GM19025 (cell line): ENCODE results near the gene MAPK4.

Source experiments
- ATAC-seq: cut with Tn5 transposase; IDR thresholded peaks from one replicate; pipeline ENCODE4 v1.9.1; 2021; ENCODE audit warnings: mild to moderate bottlenecking, low read depth, moderate library complexity; ENCODE audit not compliant: unreplicated experiment

Gene MAPK4

DNA sequence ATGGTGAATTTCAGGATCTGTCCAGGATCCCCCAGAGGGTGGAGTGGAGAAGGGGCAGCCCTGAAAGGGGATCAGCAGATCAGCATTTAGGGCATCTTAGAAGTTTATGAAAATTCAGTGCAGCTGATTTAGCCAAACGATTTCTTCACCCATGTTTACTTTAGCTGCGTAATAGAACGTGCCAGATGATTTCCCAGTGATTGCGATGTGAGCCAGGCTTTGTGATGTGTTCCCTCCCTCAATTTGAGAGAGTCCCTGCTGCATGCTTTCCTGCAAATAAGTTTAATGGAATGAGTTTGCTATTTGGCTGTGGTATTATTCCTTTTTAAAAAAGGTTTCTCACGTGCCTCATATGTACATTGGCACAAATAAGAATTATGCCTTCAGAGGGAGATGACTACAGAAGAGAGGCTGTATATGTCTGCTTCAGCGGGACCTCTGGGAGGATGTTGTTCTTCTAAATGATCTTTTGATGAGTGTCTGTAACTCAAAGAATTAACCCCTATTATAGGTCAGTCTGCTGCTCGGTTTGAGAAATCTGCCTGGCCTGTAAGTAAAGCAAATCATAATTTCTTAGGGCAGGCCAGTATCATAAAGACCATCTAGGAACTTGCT is 148.1 kb downstream of the MAPK4 start:
- no peak for ATAC-seq

- ATAC-seq, result no peak
Observed at GRCh38 chr18:50709193-50709592, 149.3 kb downstream of the MAPK4 start.

DNA sequence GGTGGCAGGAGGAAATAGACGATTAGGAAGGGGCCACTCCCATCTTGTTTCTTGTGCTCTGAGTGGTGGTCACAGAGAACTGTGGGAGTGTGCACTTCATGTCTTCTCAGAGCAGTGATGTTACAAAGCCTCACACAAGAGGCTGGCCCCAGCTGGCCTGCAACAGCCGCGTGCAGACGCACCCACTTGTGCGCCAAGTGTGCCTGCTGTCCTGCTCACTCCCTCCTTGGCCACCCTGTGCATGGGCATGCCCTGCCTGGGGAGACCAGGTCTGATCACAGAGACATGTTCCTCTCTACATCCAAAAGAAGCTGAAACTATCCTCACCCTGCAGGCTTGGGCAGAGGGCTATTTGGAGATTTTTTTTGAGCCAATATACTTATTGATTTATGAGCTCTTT is 151.5 kb downstream of the MAPK4 start:
- no peak for ATAC-seq

GRCh38 chr18:50715919-50716318 is 156.0 kb downstream of the MAPK4 start:
- ATAC-seq, result no peak

DNA sequence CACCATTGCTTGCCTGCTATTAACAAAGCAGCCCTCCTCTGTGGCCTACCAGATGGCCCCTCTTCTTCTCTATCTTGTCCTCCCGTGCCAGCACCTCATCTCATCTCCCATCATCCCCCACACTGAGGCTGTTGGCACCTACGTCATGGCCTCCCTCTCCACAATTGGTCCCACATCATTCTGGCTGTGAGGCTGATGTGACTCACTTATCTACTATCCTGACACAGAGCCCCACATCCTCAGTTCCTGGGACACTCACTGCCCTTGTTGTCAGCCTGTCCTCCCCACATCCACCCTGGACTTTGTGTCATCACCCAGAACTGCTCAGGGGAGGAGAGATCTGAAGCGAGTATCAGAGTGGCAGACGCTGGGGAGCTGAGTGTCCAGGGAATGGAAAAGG is 157.0 kb downstream of the MAPK4 start:
- no peak for ATAC-seq

GRCh38 chr18:50717563-50717962 is 157.7 kb downstream of the MAPK4 start:
- ATAC-seq, result no peak

GRCh38 chr18:50719471-50720324 is 159.8 kb downstream of the MAPK4 start:
- ATAC-seq, result no peak

- no peak for ATAC-seq
Observed at GRCh38 chr18:50720325-50720674, 160.4 kb downstream of the MAPK4 start.

GRCh38 chr18:50721006-50721405 is 161.1 kb downstream of the MAPK4 start:
- ATAC-seq, result no peak

DNA sequence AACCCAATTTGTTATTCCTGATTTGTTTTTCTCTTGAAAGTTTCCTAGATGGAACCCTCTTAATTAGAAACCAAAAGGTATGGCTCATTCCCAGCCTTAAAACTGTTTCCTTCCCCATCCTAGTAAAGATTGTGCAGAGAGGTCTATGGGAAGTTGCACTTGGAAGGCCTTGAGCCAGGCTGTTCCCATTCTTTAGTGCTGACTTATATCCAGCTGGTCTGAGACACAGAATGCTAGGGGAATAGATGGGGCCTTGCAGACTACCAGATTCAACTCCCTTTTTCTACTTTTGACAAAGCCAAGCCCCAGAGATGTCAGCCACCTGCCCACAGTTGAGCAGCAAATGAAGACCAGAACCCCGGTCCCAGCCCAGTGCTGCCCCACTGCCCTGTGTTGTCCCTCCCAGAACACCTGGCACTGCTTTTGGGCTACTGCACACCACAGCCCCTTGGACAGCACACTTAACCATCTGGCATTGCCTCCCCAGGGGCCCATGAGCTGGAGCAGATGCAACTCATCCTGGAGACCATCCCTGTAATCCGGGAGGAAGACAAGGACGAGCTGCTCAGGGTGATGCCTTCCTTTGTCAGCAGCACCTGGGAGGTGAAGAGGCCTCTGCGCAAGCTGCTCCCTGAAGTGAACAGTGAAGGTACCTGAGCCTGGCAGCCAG is 161.7 kb downstream of the MAPK4 start:
- ATAC-seq, result no peak

DNA sequence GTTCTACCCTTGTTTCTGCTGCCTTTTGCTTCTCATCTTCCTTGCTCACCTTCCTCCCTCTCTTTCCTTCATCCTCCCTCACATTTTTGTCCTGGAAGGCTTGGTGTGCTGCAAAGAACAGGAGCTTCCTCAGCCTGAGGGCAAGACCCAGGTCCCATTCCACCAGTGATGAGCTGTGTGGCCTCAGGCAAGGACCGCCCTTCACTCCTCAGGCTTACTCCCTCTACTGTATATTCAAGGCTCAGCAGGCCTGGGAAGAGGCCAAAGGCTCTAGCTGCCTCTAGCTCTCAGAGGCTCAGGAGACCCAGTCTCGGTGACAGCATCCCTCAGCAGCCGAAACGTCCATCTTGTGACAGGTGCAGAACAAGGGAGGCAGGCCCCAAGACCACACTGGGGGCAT is 162.4 kb downstream of the MAPK4 start:
- ATAC-seq, result no peak

DNA sequence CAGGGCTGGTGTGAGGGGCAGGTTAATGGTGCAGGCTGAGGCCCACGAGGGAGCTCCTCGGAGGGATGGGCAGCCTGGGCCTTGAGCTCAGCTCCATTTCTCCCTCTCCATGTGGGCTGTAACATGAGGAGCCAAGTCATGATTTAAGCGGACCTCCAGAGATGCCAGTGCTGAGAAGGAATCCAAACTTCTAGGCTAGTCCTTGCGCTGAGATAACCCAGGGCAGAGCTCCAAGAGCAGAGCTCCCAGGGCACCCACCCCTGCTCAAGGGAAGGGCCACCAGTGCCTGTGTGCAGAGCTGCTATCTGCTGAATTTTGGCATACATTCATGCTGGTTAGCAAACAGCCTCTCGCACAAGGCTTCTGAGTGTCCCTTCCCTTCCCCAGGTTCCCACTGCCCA is 164.9 kb downstream of the MAPK4 start:
- ATAC-seq, result no peak

DNA sequence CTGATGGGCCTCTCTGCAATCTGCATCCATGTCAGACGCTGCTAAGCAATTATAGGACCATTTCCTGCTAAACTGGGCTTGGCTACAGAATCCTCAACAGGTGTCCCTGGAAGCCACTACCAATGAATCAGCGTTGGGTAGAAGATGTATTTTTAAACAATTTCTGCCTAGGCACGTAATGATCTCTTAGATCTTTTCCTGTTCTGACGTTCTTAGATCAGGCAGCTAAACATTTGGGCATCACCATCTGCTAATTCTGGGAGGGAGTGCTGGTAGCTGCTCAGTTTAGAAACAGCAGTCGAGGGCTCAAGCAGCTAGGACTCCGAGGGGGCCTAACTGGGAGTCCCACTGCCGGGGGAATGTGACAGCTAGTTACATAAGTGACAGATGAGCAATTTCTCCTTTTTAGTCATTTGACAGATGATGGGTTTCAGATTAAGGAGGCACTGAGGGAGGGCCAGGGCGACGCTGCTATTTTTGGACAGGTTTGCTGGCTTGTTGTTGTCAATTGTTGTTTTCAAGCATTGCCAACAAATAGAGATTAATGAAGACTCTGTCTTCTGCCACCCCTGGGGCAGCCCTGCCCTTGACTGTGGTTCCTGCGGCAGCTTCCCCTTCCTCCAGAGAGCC is 167.2 kb downstream of the MAPK4 start:
- ATAC-seq, result peak; percentile 91

GRCh38 chr18:50727721-50728471 is 168.0 kb downstream of the MAPK4 start:
- no peak for ATAC-seq

- no peak for ATAC-seq
Observed at GRCh38 chr18:50729376-50729775, 169.5 kb downstream of the MAPK4 start.

- ATAC-seq, result no peak
Observed at GRCh38 chr18:50729986-50730385, 170.1 kb downstream of the MAPK4 start.

DNA sequence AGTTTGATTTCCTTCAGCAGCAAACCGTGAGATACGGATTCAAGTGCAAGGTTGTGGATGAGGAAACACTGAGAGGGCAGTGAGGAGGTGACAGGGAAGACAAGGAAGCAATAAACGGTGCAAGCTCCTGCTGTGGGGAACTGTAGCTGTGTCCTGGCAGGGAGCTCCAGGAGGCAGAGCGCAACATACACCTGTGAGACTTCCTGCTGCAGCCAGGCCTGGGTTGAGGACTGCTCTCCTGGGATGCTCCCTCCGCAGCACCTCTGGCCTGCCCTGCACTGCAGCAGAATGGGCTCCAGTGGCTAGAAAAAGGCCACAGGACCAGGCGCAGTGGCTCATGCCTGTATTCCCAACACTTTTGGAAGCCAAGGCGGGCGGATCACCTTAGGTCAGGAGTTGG is 174.5 kb downstream of the MAPK4 start:
- ATAC-seq, result no peak

DNA sequence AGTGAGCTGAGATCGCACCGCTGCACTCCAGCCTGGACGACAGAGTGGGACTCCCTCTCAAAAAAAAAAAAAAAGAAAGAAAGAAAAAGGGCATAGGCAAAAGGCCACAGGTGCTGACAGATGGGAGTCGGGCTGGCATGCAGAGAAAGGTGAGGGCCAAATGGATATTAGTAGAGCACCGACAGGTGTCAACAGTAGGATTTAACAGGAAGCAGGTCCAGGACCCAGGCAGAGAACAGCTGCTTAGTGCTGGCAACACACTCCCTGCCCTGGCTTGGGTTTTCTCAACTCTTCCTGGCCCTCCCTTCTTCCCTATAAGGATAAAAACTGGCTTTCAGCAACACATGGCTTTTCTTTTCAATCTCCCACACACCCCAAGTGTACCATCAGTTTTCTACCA is 175.0 kb downstream of the MAPK4 start:
- ATAC-seq, result no peak

GRCh38 chr18:50737127-50737526 is 177.2 kb downstream of the MAPK4 start:
- no peak for ATAC-seq

DNA sequence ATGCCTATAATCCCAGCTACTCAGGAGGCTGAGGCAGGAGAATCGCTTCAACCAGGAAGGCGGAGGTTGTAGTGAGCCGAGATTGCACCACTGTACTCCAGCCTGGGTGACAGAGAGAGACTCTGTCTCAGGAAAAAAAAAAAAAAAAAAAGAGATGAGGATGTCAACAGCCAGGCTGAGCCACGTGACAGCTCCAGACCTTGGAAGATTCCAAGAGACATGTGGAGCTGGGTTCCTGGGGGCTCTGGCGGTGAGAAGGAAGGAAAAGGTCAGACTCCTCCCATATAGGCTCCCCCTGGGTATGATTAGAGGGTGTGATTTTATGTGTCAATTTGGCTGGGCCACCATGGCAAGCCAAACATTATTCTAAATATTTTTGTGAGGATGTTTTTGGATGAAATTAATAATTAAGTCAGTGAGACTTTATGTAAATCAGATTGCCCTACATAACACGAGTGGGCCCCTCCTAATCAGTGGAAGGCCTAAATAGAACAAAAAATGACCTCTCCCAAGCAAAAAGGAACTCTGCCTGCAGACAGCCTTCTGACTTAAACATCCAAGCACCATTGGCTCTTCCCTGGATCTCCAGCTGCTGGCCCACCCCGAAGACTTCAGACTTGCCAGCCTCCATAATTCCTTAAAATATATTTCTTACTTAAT is 178.3 kb downstream of the MAPK4 start:
- no peak for ATAC-seq
